NK-92 treated with Interleukin-12 subunit alpha and Interleukin-12 subunit beta, amount 100 ng/mL, for 24 hours (cell line): ENCODE data around the gene PHF1.
"Not testable (repeated sequence)": the region's sequence is repeated elsewhere in the genome, so short reads cannot be mapped to it uniquely, and the experiment has no call there.

Experiments used
- DNase-seq: peaks from one replicate; lab custom pipeline; 2025; lab: John Stamatoyannopoulos, UW

PHF1 gene

DNA sequence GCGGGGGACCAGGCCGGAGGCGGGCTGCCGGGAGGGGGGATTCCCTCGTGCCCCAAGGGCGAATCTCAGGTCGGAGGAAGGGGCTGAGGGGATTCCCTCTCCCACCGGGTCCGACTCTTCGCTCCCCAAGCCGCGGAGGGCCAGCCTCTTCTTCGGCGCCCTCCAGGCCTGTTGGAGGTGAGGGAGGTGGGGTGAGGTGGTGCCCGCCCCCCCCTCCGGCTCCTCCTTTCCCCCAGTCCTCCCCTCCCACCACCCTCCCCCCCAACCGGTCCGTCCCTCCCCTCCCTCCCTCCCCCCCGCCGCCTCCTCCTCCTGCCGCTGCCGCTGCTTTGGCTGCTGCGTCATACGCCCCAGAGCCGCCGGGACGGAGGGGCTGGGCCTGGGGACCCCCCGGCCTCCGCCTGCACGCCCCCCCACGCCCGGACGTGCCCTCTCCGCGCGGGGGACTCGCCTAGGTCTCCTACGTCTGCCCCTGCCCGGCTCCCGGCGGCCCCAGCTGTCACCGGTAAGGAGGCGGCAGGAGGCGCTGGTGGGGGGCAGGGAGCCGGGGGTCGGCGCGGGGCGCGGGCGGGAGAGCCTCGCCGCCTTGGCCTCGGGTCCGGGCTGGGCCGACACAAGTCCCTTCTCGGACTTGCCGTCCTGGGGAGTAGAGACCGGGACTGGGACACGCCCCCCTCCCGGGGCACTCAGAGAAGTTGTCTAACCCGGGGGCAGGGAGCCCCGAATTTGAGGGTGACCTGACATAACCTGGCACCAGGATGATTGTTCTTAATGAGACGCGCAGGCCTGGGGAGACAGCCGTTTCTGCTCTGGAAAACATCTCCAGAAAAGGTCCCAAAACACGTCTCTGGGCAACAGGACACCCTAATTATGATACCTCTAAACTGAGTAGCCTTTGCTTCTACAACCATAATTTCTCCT, at the start of gene PHF1:
PHF1 (plus strand) TSS at position 304 of the 921 bp plus-strand sequence. CDS start 1,250 bp downstream, outside the sequence.
- peak; percentile 92 for DNase-seq

DNA sequence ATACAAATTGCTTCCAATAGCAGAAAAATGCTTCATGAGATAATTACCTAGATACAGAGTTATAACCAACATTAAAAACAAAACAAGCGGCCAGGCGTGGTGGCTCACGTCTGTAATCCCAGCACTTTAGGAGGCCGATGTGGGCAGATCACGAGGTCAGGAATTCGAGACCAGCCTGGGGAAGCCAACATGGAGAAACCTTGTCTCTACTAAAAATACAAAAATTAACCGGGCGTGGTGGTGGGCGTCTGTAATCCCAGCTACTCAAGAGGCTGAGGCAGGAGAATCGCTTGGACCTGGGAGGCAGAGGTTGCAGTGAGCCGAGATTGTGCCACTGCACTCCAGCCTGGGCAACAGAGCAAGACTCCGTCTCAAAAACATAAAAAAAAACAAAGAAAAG, 47.3 kb upstream of the PHF1 start:
- not testable (repeated sequence) for DNase-seq

DNA sequence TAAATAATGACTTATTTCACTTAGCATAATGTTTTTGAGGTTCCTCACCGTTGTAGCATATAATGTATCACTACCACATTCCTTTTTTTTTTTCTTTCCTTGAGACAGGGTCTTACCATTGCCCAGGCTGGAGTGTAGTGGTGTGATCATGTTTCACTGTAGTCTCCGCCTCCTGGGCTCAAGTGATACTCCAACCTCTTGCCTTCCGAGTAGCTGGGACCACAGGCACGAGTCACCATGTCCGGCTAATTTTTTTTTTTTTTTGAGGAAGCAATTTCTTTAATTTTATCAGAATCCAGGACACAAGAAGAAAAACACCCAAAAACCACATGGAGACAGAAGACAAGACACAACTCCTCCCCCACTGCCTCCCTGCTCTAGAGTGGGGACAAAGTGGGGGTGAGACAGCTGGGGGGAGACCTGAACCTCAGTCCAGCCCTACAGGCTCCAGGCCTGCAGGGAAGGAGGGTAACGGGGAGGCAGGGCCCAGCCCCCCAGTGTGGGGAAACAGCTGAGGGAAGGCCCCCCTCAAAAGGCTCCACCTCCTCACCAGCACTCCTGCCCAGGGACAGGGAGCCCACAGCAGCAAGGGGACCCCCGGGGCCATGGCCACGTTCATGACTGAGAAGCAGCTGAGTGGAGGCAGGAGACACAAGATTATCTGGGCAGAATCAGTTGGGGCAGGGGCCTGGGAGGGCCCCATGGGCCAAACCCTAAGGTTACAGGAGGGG, 46.2 kb upstream of the PHF1 start:
- DNase-seq: not testable (repeated sequence)

DNA sequence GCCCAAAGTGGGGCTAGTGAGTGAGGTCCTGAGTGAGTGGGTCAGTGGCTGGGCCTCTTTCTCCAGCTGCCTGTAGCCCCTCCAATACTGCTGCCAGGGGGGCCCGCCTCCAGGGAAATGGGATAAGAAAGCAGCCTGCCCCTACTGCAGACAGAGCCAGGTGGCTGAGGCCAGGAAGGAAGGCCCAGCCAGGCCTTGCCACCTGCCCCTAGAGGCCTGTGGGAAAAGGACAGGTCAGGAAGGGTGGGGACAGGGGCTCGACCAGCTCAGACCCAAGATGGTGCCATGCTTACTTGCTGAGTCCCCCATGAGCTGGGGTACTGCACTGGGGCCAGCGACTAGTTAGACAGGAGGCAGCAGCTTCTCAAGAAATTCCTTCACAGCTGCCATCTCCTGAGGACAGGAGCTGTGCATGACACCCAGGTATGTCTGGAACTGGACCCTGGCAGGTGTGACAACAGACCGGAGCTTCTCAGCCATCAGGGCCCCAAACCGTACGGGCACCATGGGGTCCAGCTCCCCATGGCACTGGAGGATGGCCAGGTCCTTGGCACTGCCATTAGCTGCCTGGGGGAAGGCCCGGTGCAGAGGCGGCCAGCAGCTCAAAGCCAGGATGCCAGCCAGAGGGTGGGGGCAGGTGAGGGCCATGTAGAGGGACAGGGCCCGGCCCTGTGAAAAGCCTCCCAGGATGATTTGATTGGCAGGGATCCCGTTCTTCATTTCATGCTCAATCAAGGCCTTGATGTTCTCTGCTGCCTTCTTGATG, 45.4 kb upstream of the PHF1 start:
- not testable (repeated sequence) for DNase-seq

DNA sequence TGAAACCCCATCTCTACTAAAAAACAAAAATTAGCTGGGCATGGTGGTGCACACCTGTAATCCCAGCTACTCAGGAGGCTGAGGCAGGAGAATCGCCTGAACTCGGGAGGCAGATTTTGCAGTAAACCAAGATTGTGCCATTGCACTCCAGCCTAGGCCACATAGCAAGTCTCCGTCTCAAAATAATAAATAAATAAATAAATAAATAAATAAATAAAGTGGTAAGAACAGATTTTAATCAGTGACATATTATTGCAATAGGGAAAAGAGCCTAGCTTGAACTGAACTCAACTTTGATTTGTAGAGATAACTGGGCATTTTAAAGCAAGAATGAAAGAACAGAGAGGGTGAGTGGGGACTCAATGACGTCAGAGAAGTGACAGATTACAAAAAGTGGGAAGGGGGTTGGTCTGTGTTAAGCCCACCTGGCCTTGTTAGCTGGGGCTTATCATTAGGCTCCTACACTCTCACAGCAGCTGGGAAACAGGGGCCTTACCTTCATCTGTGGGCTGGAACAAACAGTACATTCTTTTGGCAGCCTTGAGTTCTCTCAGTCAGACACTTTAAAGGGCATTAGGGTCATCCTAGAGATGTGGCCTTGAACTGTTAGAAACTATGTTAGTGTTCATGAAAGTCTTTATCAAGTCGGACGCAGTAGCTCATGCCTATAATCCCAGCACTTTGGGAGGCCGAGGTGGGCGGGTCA, 43.7 kb upstream of the PHF1 start:
- DNase-seq: no peak

DNA sequence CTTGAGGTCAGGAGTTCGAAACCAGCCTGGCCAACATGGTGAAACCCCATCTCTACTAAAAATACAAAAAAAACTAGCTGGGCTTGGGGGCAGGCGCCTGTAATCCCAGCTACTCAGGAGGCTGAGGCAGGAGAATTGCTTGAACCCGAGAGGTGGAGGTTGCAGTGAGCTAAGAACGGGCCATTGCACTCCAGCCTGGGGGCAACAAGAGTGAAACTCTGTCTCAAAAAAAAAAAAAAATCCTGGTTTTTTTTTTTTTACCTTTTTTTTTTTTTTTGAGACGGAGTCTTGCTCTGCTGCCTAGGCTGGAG, 43.1 kb upstream of the PHF1 start:
- not testable (repeated sequence) for DNase-seq

DNA sequence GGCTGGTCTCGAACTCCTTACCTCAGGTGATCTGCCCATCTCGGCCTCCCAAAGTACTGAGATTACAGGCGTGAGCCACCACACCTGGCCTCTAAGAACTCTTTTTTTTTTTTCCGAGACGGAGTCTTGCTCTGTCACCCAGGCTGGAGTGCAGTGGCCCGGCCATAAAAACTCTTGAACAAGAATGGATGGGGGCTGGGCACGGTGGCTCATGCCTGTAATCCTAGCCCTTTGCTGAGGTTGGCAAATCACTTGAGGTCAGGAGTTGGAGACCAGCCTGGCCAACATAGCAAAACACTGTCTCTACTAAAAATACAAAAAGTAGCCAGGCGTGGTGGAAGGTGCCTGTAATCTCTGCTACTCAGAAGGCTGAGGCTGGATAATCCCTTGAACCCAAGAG, 38.9 kb upstream of the PHF1 start:
- not testable (repeated sequence) for DNase-seq

DNA sequence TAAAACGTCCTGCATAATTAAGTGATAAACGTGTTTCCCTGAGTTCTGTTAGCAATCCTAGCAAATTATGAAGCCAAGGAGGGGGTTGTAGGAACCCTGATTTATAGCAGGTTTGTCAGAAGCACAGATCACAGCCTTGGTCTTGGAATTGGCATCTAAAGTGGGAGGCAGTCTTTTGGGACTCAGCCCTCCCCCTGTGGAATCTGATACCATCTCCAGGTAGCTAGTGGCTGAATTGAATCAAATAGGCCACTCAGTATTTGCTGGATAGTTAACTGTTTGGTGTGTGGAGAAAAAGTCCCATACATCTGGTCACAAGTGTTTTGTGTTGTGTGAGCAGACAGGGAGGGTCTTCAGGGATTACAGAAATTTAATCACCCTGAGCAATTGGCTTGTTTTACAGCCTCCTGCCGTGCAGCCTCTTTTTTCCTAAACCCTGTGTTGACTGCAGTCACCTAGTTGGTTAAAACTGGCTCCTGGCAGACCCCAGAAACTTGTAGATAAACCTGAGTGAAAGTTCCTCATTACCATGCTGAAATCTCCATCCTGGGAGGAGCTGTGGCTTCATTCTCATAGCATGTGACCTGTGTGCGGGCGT, 38.2 kb upstream of the PHF1 start:
- DNase-seq: no peak

DNA sequence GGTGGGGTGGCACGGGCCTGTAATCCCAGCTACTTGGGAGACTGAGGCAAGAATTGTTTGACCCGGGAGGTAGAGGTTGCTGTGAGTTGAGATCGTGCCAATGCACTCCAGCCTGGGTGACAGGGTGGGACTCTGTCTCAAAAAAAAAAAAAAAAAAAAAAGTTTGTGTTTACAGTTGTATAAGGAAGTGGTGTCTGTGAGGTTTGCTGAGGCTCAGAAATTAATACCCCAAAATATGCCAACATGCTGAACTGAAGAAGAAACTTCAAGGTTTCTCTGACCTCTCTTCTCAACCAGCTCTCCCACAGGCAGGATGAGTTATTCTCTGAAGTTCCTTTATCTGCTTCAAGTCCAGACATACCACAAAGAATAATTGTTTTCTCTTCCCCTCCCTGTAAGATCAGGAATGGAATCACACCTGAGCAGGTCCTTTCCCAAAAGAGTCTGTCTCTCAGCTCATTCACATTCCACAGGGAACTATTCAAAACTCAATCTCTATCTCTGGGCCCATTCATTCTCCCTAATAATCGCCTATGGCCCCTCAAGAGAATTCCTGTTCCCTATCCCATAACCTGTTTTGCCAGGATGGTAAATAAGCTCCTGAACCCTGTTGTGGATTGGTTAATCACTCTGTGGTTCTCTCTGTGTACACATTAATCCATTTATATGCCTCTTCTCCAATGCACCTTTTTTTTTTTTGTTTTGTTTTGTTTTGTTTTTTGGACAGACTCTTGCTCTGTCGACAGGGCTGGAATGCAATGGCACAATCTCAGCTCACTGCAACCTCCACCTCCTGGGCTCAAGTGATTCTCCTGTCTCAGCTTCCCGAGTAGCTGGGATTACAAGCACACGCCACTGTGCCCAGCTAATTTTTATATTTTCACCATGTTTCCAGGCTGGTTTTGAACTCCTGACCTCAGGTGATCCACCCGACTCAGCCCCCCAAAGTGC, 36.6 kb upstream of the PHF1 start:
- no peak for DNase-seq

DNA sequence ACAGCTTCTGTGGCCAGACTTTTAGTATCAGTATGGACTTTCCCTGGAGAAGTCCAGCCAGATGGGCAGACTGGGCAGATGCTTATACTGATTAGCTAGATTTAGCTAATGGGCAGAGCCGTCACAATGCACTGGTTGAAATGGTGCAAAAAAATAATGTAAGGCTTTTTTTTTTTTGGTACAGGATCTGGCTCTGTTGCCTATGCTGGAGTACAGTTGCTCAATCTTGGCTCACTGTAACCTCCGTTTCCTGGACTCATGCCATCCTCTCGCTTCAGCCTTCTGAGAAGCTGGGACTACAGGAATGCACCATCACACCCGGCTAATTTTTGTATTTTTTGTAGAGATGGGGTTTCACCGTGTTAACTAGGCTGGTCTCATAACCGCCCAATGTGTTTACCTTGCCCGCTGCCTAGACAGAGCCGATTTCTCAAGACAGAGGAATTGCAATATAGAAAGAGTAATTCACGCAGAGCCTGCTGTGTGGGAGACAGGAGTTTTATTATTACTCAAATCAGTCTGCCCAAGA, 35.6 kb upstream of the PHF1 start:
- no peak for DNase-seq

DNA sequence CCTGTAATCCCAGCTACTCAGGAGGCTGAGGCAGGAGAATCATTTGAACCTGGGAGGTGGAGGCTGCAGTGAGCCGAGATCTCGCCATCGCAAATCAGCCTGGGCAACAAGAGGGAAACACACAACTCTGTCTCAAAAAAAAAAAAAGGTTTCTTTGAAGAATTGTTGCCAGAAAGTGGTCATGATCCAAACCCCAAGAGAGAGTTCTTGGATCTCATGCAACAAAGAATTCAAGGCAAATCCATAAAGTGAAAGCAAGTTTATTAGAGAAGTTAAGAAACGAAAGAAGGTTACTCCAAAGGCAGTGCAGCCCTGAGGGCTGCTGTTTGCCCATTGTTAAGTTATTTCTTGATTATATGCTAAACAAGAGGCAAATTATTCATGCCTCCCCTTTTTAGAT, 33.6 kb upstream of the PHF1 start:
- no peak for DNase-seq

DNA sequence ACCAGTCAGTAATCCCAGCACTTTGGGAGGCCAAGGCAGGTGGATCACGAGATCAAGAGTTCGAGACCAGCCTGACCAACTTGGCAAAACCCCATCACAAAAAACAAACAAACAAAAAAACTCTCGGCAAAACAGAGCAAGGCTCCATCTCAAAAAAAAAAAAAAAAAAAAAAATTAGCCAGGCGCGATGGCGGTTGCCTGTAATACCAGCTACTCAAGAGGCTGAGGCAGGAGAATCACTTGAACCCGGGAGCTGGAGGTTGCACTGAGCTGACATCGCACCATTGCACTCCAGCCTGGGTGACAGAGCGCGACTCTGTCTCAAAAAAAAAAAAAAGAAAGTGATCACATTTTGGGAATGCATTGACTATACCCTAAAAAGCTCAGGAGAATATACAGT, 31.6 kb upstream of the PHF1 start:
- not testable (repeated sequence) for DNase-seq

DNA sequence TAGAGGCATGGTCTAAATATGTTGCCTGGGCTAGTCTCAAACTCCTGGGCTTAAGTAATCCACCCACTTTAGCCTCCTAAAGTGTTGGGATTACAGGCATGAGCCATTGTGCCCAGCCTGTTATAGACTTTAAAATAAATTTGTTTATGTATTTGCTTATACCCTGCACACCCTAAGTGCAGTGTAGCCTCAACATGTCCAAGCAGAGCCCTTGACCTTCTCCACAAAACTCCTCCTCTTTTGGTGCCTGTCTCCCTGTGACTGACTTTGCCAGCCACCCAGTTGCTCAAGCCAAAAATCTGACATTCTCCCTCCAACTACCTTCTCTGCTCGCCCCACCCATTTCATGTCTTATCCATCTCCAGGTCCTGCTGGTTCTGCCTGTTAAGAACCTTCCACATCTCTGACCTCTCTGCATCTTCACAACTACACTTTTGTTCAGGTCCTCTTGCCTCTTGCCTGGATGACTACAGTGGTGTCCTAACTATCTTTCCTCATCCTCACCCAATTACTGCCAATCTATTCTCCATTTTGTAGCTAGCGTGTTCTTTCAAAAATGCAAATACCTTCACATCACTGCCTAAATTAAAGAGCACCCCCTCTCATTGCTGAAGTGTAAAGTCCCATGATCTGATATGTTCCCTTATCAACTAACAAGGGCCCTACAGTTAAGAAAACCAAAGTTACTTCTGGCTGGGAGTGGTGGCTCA, 30.4 kb upstream of the PHF1 start:
- DNase-seq: no peak

DNA sequence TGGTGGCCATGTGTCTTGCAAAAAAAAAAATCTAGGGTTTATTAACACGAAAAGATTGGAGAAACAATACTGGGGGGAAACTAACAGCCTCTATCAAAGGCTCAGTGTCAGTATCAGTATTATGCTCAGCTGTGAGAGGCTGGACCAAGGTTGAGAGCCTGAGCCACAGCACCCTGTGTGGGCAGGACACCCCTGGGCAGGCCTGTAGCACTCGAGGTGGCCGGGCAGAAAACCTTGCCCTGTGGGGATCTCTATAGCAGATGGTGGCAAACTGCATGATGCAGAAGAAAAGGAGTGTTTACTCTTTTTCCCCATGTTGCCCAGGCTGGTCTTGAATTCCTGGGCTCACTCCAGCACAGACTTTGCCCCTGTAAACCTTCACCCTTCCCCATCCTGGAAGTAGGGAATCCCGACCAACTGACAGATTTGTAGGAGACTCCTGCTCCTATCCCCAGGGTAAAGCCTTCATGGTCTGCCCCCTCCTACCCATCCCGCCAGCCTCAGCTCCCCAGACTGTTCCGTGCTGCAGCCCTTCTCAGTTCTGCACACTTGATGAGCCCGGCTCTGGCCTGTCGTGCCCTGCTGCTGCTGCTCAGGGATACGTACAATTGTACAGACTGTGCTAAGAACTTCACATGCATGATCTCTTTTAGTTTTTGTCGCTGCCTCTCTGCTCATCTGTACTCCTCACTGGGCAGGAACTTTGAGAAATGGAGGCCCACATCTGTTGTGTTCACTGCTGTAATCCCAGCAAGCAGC, 27.2 kb upstream of the PHF1 start:
- no peak for DNase-seq

DNA sequence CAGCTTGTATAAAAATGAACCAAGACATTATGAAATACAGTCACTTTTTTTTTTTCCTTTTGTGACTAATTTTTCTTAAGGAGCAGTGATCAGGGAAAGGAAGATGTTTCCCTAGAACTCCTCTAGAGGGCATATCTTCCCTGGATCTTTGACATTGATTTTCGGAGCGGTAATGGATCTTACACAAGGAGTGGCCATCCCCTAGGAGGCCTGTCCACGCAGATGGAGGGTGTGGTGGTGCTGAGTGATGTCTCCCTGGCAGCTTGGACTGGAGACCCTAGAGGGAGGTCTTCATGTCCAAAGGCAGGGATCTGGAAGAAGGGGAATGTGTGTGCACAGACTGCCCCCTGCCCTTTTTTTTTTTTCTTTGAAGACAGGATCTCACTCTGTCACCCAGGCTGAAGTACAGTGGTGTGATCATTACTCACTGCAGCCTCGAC, 26.2 kb upstream of the PHF1 start:
- DNase-seq: no peak

DNA sequence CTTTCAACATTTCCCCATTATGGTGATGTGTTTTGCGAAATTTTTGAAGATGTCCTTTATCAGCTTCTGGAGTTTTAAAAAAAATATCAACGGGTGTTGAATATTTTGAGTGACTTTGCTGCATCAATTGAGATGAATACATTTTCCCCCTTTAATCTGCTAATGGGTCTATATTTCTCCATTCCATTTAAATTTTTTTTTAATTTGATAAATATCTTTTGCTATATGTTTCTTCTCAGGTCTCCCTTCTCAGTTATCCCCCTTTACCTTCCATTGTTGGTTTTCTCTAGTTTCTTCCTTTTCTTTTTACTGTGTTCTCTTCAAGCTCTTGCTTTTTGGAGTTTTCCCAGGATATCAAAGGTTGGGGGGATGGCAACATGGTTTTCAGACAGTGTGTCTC, 20.6 kb upstream of the PHF1 start:
- no peak for DNase-seq

DNA sequence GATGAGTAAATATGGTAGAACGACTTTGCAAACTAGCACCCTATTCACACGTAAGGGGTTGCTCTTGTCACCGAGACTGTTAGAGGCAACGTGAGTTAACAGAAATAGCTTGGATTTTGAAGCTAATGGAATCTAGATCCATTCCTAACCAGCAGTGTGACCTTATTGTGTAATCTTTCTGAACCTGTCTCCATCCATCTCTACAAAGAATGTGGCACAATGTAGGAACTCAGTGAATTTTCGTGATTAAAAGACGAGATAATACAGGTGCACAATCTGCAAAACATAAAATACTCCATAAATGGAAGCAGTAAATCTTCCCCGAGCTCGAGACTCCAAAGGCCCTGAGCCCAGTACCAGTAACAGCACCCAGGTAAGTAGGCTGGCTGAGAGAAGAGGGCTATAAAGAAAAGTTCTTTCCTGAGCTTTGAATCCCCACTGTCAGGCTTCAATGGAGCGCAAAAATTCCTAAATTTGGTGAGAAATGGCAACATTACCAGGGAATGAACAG, 20.0 kb upstream of the PHF1 start:
- no peak for DNase-seq

DNA sequence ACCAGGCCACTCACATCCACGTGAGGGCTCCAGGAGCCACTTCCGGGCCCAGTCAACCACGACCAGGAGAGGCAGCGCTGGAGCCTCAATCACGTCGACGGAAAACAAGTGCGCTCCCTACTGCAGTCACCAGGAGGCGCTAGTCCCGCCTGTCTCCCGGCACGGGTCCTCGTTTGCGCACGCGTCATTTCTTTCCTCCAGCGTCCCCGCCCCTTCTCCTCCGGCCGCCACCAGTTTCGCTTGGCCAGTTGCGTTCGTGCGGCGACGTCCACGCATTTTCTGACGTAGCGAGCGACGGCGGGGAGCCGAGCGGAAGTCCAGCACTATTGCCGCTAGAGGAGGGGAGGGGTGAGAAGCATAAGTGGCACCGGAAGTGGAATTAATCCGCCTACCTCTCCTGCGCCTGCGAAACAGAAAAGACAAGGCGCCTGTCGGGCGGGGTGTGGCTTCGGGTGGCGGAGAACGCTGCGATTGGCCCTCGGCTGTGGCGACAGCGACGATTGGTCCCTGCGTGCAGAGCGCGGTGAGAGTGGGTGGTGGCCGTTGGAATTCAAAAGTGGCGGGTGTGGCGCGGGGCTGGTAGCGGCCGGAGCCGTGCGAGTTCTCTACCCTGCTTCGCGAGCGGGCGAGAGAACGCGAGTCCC, 19.4 kb upstream of the PHF1 start, which contains the start of gene KIFC1:
KIFC1 (plus strand) TSS at position 546 of the 644 bp plus-strand sequence. CDS start 163 bp downstream, outside the sequence.
- peak; percentile 100 for DNase-seq
